ENCODE data around the gene USP1. TPM values are rescaled to one million over a fixed set of nuclear protein-coding genes. Genes with fewer than 3 reads are reported as not detected.

The USP1 gene
- total and polyA plus RNA-seq, 4 donors: 5.1 to 33.8 (median 7.8) TPM

- peaks cover 9 to 18% (median 10%) of the 10 kb centered on the region in 4 donors for H3K36me3 ChIP-seq (ENCODE audit: control insufficient read depth in 4 of 4, insufficient read depth in 3 of 4, low read depth in 1 of 4, low read length in 3 of 4)
- no peak overlapping the region for H3K27ac ChIP-seq (ENCODE audit: low read depth in 1 of 2, low read length in 2 of 2)
- no peak for DNase-seq (ENCODE audit: low spot score)
Measured at GRCh38 chr1:62467092-62467491, 30.2 kb downstream of the USP1 start.

More at GRCh38 chr1:62467092-62467491, 30.2 kb downstream of the USP1 start:
- no peaks in the 10 kb centered on the region for H3K4me1 ChIP-seq (ENCODE audit: control insufficient read depth in 4 of 4, insufficient read depth in 4 of 4, low read length in 3 of 4)
- no peaks in the 10 kb centered on the region for H3K27me3 ChIP-seq (ENCODE audit: control insufficient read depth in 4 of 4, insufficient read depth in 4 of 4, low read length in 3 of 4)
- H3K9ac ChIP-seq (ENCODE audit: low read depth in 1 of 2, low read length in 2 of 2): no peak overlapping the region
- TF ChIP-seq MAX (IDR thresholded peaks at IDR 0.05) (no peak), FOXA2 (IDR thresholded peaks at IDR 0.05) (no peak), FOXA1 (IDR thresholded peaks at IDR 0.05) (no peak), RAD21 (IDR thresholded peaks at IDR 0.05) (no peak), RXRA (IDR thresholded peaks at IDR 0.05) (no peak), EGR1 (IDR thresholded peaks at IDR 0.05; ENCODE audit: low read depth in 2 of 2) (no peak), YY1 (IDR thresholded peaks at IDR 0.05) (no peak), TAF1 (conservative IDR thresholded peaks at IDR 0.05) (no peak), NR2F2 (IDR thresholded peaks at IDR 0.05) (no peak), ZBTB33 (IDR thresholded peaks at IDR 0.05) (no peak), CTCF (IDR thresholded peaks at IDR 0.05; ENCODE audit: low read depth, low read length, missing input control) (no peak), ATF3 (IDR thresholded peaks at IDR 0.05) (no peak), SP1 (IDR thresholded peaks at IDR 0.05) (no peak), REST (IDR thresholded peaks at IDR 0.05) (no peak)
- no peak overlapping the region for H3K4me3 ChIP-seq (ENCODE audit: low read depth in 1 of 3, low read length in 3 of 3)
- no peaks in the 10 kb centered on the region for H3K9me3 ChIP-seq (ENCODE audit: control insufficient read depth in 4 of 4, low read length in 3 of 4)
